DND-41 (cell line): ENCODE results near the gene ATP5F1D.

Source experiments
- EZH2 ChIP-seq: IDR thresholded peaks from 3 replicates; pipeline ENCODE4 v1.6.1; 2012; ENCODE audit warnings: borderline replicate concordance, low read depth, mild to moderate bottlenecking, moderate library complexity, low read length, inconsistent platforms; ENCODE audit not compliant: severe bottlenecking
- TF ChIP-seq, protein P1 (sequence below): IDR thresholded peaks from 2 replicates; pipeline ENCODE4 v1.5.1; 2012; ENCODE audit warnings: borderline replicate concordance, low read length, moderate library complexity, mild to moderate bottlenecking; ENCODE audit not compliant: poor library complexity, severe bottlenecking; ENCODE audit errors: extremely low read depth

- no peak for TF ChIP-seq EZH2
- TF ChIP-seq, protein P1, sequence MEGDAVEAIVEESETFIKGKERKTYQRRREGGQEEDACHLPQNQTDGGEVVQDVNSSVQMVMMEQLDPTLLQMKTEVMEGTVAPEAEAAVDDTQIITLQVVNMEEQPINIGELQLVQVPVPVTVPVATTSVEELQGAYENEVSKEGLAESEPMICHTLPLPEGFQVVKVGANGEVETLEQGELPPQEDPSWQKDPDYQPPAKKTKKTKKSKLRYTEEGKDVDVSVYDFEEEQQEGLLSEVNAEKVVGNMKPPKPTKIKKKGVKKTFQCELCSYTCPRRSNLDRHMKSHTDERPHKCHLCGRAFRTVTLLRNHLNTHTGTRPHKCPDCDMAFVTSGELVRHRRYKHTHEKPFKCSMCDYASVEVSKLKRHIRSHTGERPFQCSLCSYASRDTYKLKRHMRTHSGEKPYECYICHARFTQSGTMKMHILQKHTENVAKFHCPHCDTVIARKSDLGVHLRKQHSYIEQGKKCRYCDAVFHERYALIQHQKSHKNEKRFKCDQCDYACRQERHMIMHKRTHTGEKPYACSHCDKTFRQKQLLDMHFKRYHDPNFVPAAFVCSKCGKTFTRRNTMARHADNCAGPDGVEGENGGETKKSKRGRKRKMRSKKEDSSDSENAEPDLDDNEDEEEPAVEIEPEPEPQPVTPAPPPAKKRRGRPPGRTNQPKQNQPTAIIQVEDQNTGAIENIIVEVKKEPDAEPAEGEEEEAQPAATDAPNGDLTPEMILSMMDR = no peak
Observed at GRCh38 chr19:1266129-1266915, 24.8 kb downstream of the ATP5F1D start.
